HL-60/S4 treated with retinoic acid at 250 ng/mL for 4 days and 3 days (cell line): ENCODE measurements around the gene SFRP5.

ENCODE experiments used
- in situ Hi-C: fragments of 300-500 bp; cut with MboI; formaldehyde crosslinking; loops from 2 replicates; pipeline ENCODE4 v1.7.0; 2022; ENCODE audit warnings: low sequenced_read_pairs

SFRP5 gene

DNA sequence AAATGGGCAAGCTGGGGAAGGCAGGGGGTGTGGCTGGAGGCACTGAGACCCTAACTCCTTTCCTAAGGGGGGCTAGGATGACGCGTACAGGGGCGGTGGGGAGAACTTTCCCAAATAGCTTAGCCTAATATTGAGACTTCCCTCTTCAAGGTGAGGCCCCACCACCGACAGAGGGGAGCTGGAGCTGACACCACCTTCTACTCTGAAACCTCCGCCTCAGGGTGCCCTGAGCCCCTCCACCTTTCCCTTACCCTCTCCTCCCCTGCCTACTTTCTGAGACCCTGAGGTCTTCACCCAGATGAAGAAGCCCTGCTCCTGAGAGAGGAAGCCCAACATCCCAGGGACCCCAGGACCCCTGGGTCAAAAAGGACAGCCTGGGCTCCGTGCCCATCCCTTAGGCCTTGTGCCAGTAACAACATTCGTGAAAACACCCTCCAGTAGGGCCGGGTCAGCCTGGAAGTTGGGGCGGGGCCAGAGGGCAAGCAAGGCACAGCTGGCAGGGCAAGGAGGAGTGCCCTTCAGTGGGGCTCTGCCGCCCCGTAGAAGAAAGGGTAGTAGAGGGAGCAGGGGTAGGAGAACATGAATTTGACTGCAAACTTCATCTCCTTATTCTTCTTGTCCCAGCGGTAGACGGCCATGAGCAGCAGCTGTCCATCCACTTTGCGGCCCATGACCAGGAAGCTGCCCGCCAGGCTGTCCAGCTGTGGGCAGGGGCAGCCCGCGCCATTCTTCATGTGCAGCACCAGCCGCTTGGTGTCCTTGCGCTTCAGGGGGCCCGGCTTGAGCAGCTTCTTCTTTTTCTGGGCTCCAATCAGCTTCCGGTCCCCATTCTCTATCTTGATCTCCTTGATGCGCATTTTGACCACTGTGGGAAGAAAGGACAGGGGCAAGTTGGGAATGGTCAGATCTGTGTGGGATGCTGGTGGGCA lies 4.5 kb downstream of the SFRP5 start:
- in situ Hi-C loops: no loop called here

DNA sequence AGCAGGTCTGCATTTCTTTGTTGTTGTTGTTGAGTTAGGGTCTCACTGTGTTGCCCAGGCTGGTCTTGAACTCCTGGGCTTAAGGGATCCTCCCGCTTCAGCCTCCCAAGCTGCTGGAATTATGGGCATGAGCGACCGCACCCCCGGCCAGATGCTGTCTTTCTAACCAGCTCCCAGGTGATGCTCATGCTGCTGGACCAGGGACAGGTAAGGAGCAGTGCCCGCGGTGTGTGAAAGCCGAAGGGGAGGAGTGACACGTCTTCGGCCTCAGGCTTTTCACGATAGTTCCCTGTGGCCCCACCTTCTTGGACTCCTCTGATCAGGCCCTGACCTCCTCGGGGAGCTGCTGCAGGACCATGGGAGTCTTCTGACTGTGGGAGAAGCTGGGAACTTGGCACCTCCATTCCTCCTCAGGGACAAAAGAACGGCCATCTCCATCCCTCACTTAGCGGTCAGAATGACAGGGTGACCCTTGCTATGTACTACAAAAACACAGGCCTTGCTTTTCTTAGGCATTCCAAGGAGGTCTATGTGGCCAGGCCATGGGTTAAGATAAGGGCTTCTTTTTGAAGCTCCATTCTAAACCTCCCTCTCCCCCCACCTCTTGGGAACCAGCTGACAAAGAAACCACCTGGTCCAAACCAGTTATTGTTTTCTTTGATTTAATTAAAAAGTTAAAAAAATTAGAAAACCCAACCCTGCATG lies 5.5 kb downstream of the SFRP5 start:
- in situ Hi-C loops: no loop called here

DNA sequence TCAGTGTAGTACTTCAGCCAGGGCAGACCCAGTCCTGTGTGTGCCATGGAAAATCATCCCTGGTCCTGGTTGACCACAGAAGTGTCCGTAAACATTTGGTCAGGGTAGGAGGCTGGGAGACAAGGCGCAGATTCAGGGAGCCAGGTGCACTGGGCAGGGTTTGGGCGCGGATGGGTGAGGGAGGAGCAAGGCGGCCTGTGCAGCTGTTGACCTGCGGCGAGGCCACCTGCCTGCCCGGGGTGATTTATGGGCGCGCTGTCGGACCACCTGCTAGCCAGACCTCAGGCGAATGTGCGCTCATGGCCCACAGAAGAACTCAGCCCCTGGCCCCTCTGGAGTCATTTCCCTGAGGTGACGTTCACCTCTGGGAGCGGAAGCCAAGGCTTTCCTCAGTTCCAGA lies 6.6 kb downstream of the SFRP5 start:
- in situ Hi-C loops: no loop called here

DNA sequence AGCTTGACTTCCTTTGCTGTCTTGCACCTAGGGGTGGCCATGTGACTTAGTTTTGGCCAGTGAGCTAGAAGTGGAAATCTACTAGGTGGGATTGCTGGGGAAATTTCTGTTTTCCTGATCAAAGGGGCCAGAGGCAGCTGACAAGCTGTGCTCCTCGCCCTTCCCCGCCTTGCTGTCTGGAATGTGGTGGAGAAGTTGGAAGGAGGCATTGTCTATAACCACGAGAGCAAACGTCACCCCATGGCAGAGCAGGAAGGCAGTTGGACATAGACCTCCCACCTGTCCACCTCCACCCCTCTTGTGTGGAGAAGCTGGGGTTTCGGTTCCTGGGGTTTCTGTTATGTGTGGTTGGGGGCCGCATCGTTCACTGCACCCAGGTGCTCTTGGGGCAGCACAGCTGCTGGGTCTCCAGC lies 7.3 kb downstream of the SFRP5 start:
- in situ Hi-C loops: no loop called here

DNA sequence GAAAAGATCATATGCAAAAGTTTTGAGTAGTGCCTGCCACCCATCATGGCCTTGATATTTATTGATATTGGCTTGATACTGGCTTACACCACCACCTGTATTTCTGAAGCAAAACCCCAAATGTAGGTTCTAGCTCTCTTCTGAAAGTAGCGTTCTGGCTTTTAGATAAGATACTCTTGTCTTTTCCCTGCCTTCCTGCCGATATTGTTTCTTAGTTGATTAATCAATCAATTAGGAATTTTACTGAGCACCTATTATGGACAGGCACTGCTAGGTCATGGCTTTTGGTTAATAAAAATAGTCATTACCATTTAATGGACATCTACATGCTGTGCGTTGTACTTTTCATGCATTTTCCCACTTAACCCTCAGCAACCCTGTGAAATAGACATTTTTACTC lies 7.9 kb downstream of the SFRP5 start:
- in situ Hi-C loops: no loop called here

DNA sequence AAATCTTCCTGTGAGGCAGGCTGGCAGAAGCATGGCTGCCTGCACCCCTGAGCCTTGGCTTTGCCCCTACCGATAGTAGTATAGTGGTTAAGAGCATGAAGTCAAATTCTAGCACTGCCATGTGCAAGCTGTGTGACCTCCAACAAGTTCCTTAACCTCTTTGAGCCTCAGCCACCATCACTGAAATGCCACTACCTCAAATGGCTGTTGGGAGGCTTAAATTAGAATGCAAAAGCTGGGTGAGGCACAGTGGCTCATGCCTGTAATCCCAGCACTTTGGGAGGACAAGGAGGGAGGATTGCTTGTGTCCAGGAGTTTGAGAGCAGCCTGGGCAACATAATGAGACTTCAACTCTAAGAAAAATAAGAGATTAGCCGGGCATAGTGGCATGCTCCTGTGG lies 8.4 kb downstream of the SFRP5 start:
- in situ Hi-C loops: no loop called here

DNA sequence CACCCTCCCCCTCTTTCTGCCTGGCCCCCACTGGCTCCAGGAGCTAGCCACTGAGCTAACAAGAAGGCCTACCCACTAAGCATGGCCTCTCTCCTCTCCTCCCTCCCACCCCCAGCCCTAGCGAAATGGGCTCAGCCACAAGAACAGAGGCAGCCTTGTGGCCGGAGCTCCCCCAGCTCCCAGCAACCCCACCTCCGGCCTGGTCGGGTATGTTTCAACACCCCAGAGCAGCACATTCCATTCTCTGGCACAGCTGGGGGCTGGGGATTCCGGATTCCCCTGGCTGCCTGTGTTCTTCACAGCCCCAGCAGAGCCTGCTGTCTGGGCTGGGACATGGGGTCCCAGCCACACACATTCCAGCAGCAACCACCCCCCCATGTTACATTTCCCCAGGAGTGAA lies 9.0 kb downstream of the SFRP5 start:
- in situ Hi-C loops: no loop called here

DNA sequence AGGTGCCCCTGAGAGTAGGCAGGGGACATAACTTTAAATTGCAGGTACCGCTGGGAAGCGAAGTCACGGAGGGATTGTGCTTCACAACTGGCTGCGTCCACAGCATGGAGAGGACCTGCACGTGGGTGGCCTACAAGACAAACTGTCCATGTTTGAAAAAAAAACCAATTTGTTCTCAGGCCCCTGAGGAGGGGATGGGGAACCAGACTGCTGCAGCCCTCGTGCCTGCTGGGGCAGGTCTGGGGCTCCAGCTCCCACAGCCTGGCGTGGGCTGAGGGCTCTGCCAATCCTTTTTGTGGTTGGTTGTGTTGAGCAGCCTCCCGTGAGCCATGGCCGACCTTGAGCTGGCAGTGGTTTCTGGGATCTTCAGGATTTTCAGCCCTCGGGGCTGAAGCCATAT lies 9.7 kb downstream of the SFRP5 start:
- in situ Hi-C loops: no loop called here

DNA sequence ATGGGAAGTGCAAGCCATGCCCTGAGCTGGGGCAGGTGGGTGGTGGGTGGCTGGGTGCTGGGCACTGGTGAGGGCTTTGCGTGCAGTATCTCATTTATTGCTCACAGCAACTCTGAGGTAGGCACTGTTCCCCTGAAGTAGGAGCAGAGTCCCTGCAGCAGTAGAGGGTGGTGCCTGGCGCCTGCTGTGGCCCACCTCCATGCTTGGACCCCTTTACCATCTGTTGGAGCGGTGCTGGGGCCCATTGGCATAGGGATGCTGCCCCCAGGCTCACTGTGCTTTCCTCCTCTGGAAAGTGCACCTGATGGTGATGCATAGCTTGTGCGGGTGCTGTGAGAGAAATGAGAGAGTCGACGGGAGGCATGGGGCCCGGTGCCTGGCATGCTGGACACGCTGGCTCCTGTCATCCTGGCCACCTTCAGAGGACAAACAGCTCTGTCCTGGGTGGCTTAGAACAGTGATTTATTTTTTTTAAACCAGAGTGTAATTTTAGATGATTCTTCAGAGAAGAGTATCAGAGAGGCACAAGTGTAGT lies 10.4 kb downstream of the SFRP5 start:
- in situ Hi-C loops: no loop called here

DNA sequence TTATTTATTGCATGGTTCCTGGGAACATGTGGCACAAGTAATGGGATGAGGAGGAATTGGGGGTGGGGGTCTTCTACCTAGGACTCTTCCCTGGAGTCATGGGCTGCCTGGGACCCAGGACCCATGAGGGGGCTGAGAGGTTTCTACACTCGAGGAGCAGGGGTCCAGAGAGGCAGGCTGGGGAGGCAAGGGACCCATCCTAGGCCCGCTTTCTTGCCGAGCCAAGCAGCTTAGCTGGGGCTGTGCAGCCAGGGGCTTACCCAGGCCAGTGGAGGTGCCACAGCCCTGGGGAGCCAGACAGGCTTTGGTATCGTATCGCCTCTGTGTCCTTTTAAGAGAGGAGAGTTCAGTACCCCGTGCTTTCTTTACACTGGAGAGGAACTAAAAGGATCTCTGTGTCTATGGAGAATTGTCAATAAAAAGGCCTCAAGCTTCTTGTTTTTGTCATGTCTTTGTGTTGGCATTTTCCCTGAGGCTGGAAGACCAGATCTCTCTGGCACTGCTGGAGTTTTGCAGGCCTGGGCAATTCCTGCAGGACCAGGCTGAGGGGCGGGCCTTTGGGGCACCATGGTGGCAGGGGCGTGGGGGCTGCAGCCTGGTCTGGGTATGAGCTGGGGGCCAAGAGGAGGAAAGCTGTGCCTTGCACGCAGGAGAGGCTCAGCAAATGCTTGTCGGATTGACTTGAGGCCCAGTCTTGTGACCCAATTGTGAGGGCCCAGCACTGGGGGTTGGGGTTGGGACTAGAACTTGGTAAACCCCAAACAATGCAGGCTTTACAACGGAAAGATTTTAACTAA lies 11.1 kb downstream of the SFRP5 start:
- in situ Hi-C loops: no loop called here

DNA sequence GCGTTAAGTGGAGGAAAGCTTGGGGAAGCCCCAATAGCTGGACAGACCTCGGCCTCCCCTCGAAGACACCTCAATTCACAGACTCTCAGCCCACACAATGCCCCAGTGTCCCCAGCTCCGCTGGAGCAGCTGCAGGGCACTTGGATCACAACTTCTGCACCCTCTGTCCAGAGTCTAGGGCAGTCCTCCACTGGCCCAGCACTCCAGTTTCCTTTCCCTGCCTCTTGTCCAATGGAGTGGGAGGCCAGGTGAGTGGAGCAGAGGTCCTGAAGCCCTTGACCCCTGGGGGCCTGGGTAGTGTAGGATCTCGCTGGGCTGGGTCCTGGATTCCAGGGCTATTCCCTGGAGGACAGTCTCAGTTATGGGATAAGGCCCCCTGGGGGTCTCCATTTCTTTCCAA lies 11.9 kb downstream of the SFRP5 start:
- in situ Hi-C loops: no loop called here

DNA sequence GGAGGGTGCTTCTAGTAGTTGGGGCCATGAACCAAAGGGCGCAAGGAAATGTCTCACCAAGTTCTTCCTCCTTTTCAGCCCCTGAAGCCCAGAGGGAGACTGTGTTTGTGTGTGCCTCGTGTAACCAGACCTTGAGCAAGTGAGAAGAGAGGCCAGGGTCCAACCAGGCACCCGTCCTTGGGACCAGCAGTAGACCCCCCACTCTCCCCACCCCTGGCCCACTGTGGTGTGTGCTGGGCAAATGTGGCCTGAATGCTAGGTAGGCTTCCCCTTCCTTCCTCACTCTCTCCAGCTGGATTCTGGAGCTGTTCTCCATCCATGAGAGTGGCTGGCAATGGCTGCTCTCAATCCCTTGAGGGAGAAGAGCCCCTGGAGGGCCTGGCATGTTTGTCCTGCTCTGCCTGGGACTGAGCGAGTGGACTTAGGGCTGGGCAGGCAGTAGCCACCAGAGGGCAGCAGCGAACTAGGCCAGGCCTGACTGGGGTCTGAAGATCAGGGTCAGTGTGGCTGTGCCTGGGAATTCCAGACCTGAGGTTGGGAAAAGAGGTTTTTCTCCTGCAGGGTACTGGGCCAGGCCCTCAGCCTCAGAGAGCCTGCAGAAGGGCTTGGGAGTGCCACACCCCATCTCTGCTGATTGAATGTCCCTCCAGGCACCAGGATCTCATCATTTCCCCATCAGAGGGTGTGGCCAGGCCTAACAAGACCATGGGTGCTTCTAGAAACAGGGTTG lies 12.5 kb downstream of the SFRP5 start:
- in situ Hi-C loops: no loop called here

DNA sequence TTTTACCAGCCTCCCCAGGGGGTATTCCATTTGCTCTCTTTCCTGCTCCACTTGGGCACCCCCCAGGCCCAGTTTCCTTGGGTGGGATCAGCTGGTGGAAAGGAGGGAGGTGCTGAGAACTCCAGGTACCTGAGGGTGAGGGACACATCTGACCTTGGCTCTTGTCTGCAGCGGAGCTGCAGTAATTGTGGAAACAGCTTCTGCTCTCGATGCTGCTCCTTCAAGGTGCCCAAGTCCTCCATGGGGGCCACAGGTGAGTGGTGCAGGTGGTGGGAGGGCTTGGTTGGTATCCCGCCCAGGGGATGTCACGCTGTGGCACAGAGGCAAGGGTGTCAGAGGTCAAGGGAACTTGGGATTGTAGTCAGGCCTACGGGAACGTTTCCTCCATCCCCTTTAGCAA lies 14.3 kb downstream of the SFRP5 start:
- in situ Hi-C loops: no loop called here

DNA sequence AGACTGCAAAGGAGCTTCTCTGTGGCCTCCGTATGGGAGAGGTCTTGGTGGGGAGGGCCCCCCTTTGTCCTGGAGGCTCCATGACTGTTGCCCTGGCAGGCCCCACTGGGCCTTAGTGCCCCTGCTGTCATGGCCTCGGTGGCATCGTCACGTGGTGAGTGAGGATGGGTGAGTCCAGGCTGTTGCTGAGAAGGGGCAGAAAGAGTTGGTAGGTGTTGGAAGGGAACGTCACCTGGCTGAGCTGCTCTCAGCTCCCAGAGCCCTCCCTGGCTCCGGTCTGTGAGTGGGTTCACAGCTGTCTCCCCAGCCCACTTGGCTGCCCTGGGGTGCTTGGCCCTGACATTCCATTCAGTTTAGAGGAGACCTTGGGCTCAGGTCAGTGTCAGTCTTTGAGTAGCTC lies 16.1 kb downstream of the SFRP5 start:
- in situ Hi-C loops: no loop called here

DNA sequence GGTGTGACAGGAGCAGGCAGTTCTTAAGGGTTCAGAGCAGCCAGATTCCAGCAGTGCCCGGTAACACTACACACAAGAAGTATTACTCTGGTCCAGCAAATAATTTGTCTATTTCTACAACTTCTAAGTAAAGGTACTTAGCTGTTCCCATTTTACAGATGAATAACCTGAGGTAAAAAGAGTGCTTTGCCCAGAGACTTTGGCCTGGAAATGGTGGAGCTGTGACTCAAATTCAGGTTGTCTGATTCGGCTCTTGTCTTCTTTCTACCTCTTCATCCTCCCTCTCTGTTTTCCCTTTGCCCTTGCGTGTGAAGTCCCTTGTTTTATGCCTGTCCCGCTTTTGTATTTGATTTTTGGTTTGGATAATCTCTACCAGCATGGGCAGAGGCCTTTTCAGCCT lies 17.1 kb downstream of the SFRP5 start:
- in situ Hi-C loops: no loop called here

DNA sequence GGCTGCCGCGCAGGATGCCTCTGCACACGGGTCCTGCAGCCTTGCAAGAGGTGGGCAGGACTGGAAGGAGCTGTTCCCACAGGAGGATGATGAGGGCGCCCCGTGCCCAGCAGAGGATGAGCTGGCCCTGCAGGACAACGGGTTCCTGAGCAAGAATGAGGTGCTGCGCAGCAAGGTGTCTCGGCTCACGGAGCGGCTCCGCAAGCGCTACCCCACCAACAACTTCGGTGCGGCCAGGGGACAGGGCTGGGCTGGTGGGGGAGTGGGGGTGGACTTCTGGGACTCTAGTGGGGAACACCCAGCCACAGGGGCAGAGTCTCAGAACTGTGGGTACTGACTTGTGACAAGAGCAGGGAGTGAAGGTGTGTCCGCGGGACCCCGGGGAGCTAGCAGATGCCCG lies 18.8 kb downstream of the SFRP5 start:
- in situ Hi-C loops: no loop called here

DNA sequence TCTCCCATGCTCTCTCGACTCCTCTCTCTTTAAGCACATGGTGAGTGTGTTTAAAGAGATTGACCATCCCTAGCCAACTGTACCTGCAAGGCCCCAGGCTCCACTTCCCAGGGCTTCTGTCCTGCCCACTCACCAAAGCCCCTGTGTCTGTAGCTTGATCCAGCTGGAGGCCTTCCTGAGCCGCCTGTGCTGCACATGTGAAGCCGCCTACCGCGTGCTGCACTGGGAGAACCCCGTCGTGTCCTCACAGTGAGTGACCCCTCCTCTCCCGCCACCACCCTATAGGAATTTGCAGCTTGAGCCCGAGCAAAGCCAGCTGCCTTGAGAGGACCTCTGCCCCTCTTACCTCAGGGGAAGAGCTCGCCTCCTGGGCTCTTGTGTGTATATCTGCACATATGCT lies 23.7 kb downstream of the SFRP5 start:
- in situ Hi-C loops: no loop called here

DNA sequence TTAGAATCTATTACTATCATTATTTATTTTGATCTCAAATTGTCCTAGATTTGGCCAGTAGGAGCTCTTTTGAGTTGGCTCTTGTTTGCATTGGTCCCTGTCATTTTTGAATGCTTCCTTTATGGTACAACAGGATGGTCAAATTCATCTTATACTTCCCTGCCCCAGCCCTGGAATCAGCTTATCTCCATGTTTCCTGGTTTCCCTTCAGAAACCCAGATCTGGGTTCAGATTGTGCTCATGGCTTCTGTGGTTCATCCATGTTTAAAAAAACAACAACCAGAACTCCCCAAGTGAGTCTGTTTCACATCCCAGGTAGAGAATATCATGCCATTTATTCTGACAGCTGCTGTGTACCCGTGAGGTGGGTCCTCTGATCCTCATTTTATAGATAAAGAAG lies 24.2 kb downstream of the SFRP5 start:
- in situ Hi-C loops: no loop called here

DNA sequence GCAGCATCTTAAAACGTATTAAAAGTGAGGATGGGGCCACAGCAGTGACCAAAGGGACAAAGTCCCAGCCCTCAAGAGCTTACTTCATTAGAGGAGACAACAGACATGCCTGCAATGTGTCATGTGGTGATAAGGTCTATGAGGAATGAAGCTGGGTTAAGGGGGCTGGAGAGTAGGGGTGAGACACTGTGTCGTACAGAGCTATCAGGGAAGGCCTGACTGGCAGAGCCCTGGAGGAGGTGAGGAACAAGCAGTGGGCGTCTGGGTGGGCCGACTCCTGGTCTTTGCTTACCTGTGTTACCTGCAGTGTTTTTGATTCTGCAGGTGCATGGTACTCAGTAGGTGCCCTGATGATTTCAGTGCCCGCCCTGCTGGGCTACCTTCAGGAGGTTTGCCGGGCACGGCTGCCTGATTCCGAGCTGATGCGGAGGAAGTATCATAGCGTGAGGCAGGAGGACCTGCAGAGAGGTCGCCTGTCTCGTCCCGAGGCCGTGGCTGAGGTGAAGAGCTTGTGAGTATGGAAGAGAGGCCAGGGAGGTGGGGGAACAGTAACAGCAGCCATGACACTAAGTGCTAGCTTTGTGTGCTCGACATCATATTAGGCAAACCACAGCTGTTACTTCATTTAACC lies 27.3 kb downstream of the SFRP5 start:
- in situ Hi-C loops: no loop called here
